ENCODE data around the gene HOXC9.

HOXC9 gene

GRCh38 chr12:54036620-54037359, 36.8 kb downstream of the HOXC9 start:
- TF ChIP-seq, protein P1, sequence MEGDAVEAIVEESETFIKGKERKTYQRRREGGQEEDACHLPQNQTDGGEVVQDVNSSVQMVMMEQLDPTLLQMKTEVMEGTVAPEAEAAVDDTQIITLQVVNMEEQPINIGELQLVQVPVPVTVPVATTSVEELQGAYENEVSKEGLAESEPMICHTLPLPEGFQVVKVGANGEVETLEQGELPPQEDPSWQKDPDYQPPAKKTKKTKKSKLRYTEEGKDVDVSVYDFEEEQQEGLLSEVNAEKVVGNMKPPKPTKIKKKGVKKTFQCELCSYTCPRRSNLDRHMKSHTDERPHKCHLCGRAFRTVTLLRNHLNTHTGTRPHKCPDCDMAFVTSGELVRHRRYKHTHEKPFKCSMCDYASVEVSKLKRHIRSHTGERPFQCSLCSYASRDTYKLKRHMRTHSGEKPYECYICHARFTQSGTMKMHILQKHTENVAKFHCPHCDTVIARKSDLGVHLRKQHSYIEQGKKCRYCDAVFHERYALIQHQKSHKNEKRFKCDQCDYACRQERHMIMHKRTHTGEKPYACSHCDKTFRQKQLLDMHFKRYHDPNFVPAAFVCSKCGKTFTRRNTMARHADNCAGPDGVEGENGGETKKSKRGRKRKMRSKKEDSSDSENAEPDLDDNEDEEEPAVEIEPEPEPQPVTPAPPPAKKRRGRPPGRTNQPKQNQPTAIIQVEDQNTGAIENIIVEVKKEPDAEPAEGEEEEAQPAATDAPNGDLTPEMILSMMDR (IDR thresholded peaks at IDR 0.05) = no peak

DNA sequence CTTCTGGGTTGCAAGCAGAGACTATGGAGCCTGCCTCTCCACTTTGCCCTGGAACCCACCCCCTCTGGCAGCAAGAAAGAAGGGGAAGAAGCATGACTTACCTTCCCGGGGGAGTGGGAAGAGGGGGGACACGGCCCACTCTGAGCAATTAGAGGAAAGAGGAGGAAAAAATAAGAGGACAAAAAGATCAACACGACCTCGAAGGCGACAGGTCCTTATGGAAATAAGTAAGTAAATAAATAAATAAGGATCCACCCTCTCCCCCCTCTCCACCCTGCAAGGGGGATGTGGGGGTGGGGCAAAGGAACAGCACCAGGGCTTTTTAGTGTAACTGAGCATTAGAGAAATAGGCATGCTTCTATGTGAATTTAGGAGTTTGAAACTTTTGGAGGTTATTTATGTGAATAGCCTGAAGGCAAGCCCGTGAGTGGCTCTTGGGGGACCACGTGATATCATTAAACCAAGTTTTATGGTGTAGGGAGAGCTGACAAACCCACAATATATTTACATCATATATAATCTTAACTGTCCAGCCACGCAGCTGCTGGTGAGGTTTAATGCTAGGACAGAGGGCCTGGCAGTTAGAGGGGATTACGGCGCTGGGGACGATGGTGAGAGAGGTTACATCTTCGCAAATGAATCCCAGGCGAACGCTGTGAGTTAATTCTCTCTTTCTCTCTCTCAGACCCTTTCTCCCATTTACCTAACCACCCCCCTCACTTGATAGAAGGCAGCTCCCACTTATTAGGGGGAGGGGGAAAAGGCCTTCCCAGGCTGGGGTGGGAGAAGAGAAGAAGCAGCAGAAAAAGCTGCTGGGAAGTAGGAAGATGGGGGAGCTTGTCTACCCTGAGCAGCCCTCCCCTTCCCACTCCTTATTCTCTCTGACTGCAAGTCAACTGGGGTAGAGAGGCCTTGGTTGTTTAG, 37.7 kb downstream of the HOXC9 start:
- TF ChIP-seq, protein P1 (IDR thresholded peaks at IDR 0.05) = no peak

DNA sequence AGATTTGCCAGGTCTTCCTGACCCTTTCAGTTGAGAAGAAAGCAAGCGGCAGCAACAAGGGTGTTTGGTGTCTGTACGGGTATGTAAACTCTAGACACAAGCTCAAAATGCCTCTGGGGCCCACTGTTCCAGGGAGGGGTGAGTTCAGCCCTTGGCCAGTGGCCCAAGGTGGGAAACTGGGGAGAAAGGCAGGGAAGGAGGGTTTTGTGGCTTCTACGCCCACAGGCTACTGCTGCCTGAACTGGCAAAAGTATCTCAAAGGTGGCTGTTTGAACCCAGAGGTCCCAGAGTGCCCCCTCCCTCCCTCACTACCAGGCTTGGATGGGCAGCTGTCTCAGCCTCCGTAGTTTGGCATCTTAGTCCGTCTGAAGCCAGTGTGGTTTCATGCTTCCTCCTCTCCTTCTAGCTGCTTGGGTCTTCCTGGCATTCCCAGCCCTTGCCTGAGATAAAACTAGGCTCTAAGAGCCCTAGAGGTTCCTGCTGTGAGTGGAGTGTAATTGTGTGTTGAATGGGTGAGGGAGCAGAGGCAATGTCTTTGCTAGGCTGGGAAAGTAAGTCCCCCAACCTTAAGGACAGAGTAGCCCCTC, 38.4 kb downstream of the HOXC9 start:
- TF ChIP-seq, protein P1 (IDR thresholded peaks at IDR 0.05) = no peak

GRCh38 chr12:54038871-54039414, 39.0 kb downstream of the HOXC9 start:
- TF ChIP-seq, protein P1 (IDR thresholded peaks at IDR 0.05) = no peak

- TF ChIP-seq, protein P1 (IDR thresholded peaks at IDR 0.05) = no peak
Measured at GRCh38 chr12:54039417-54040147, 39.6 kb downstream of the HOXC9 start.

GRCh38 chr12:54040148-54040494, 40.2 kb downstream of the HOXC9 start:
- TF ChIP-seq, protein P1 (IDR thresholded peaks at IDR 0.05) = no peak

DNA sequence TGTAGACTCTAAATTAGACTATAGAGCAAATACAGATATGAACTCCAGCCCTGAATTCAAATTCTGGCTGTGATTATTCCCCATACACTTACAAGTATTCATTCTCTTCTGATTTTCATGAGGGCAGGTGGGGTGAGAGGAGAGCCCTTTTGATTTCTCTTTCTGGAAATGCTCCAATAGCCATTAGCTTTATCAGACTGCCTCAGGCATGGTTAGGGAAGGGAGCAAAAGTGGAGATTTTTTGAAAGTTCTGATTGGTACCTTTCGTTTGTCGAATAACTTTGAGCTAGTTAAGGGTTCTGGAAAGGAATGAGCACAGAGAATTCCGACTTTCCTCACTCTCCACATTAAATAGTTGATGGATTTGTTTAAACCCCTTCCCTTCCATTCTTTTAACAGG, 40.7 kb downstream of the HOXC9 start:
- TF ChIP-seq, protein P1 (IDR thresholded peaks at IDR 0.05) = no peak
